H1 (cell line): ENCODE data around the gene SLCO2A1. TPM values are rescaled to one million over a fixed set of nuclear protein-coding genes. Genes with fewer than 3 reads are reported as not detected.
A peak's percentile ranks its signal among the peaks of the same experiment; 100 is the strongest.

ENCODE experiments used
- CTCF ChIA-PET: fragments of 300-600 bp; sonication (Branson Sonifier 250); formaldehyde crosslinking; loops from one replicate; lab custom pipeline; 2021; ENCODE audit not compliant: partially characterized antibody; lab: Charles Lee
- POLR2A ChIA-PET: fragments of 300-600 bp; sonication (Branson Sonifier 250); formaldehyde crosslinking; loops from one replicate; lab custom pipeline; 2021; ENCODE audit warnings: inconsistent platforms; ENCODE audit not compliant: partially characterized antibody; lab: Charles Lee
- DNase-seq, 2 experiments: peaks; one replicate each; pipeline versions ENCODE4 v3.0.0 to v3.0.0-alpha.2; 2010 to 2022; ENCODE audit warnings: low spot score in 2 of 2, low read depth in 1 of 2, mixed read lengths in 1 of 2
- FAIRE-seq: peaks from 2 replicates; lab custom pipeline; 2011; peaks lifted over from hg19 to GRCh38; lab: Jason Lieb, UNC
- H2AFZ ChIP-seq: 2 replicates; pipeline ENCODE4 v1.8.1; 2012; ENCODE audit warnings: low read length, inconsistent platforms
- H2AK5ac ChIP-seq: 2 replicates; pipeline ENCODE4 v1.6.1; 2013; ENCODE audit warnings: low read depth, low read length
- H2BK120ac ChIP-seq: replicated peaks from 2 replicates; pipeline ENCODE3; 2013; ENCODE audit warnings: low read depth, low read length, inconsistent platforms
- H2BK12ac ChIP-seq: 2 replicates; pipeline ENCODE4 v1.6.1; 2013; ENCODE audit warnings: low read depth, low read length
- H2BK15ac ChIP-seq: 2 replicates; pipeline ENCODE4 v1.6.1; 2013; ENCODE audit warnings: low read length
- H2BK20ac ChIP-seq: 2 replicates; pipeline ENCODE4 v1.6.1; 2013; ENCODE audit warnings: low read length
- H2BK5ac ChIP-seq: 2 replicates; pipeline ENCODE4 v1.6.1; 2013; ENCODE audit warnings: low read depth, low read length
- H3K14ac ChIP-seq: 2 replicates; pipeline ENCODE4 v1.6.1; 2013; ENCODE audit warnings: inconsistent platforms; ENCODE audit not compliant: insufficient read length
- H3K18ac ChIP-seq: 2 replicates; pipeline ENCODE4 v1.6.1; 2013; ENCODE audit warnings: low read length; ENCODE audit errors: extremely low read depth
- H3K23ac ChIP-seq: 2 replicates; pipeline ENCODE4 v1.6.1; 2013; ENCODE audit warnings: inconsistent platforms; ENCODE audit not compliant: insufficient read length
- H3K23me2 ChIP-seq: 2 replicates; pipeline ENCODE4 v1.6.1; 2013; ENCODE audit warnings: low read depth, low read length
- H3K27ac ChIP-seq: 2 replicates; pipeline ENCODE4 v1.6.1; 2011; ENCODE audit warnings: low read depth, low read length, inconsistent platforms
- H3K27me3 ChIP-seq, 4 experiments: replicated peaks in 1 of 4; 1 replicate in 1 of 4; 2 replicates in 3 of 4; pipeline versions ENCODE4 v1.6.1 to v1.8.1; 2011 to 2013; ENCODE audit warnings: low read length in 3 of 4, mild to moderate bottlenecking in 3 of 4, inconsistent platforms in 2 of 4, mixed read lengths in 2 of 4, moderate library complexity in 1 of 4; ENCODE audit not compliant: control insufficient read depth in 3 of 4, insufficient read depth in 3 of 4; ENCODE audit errors: extremely low read depth in 1 of 4
- H3K36me3 ChIP-seq, 4 experiments: 2 replicates each; pipeline versions ENCODE4 v1.6.1 to v1.8.1; 2011 to 2013; ENCODE audit warnings: mild to moderate bottlenecking in 4 of 4, low read length in 3 of 4, moderate library complexity in 2 of 4, control low read depth in 1 of 4, inconsistent platforms in 1 of 4; ENCODE audit not compliant: insufficient read depth in 4 of 4, control insufficient read depth in 2 of 4
- H3K4ac ChIP-seq: replicated peaks from 2 replicates; pipeline ENCODE3; 2013; ENCODE audit warnings: low read length, low read depth, mixed read lengths, inconsistent platforms; ENCODE audit not compliant: insufficient read length
- H3K4me1 ChIP-seq, 4 experiments: replicated peaks in 1 of 4; 1 replicate in 1 of 4; 2 replicates in 3 of 4; pipeline versions ENCODE4 v1.6.1 to v1.8.1; 2011 to 2013; ENCODE audit warnings: low read length in 3 of 4, inconsistent platforms in 2 of 4, mixed read lengths in 1 of 4; ENCODE audit not compliant: insufficient read depth in 4 of 4, control insufficient read depth in 3 of 4
- H3K4me2 ChIP-seq, 2 experiments: 2 replicates each; pipeline versions ENCODE4 v1.6.1 to v1.8.1; 2011 to 2013; ENCODE audit warnings: low read depth in 2 of 2, low read length in 2 of 2, control low read depth in 1 of 2, inconsistent platforms in 1 of 2, mild to moderate bottlenecking in 1 of 2; ENCODE audit not compliant: insufficient read depth in 1 of 2
- H3K4me3 ChIP-seq, 4 experiments: fragments of 200-600, 300-600 bp in 1 of 4; sonication (generic), shearing (Covaris generic), sonication (Bioruptor Twin) in 1 of 4; 2 replicates each; pipeline versions ENCODE4 v1.5.1 to v1.8.1; 2011 to 2016; ENCODE audit warnings: low read length in 4 of 4, low read depth in 3 of 4, control low read depth in 2 of 4, inconsistent platforms in 2 of 4, mild to moderate bottlenecking in 2 of 4, mixed read lengths in 1 of 4, moderate library complexity in 1 of 4; ENCODE audit not compliant: insufficient read depth in 2 of 4; ENCODE audit errors: extremely low read depth in 1 of 4
- H3K56ac ChIP-seq: replicated peaks from 2 replicates; pipeline ENCODE3; 2013; ENCODE audit warnings: low read depth, mild to moderate bottlenecking, mixed read lengths, low read length, inconsistent platforms; ENCODE audit not compliant: insufficient read length
- H3K79me1 ChIP-seq: 2 replicates; pipeline ENCODE4 v1.6.1; 2013; ENCODE audit warnings: low read depth, low read length, control low read depth
- H3K79me2 ChIP-seq, 2 experiments: 2 replicates each; pipeline versions ENCODE4 v1.6.1 to v1.8.1; 2012 to 2013; ENCODE audit warnings: low read length in 2 of 2, mild to moderate bottlenecking in 2 of 2, inconsistent platforms in 1 of 2; ENCODE audit not compliant: insufficient read depth in 2 of 2, control insufficient read depth in 1 of 2
- H3K9ac ChIP-seq, 4 experiments: replicated peaks in 1 of 4; 1 replicate in 1 of 4; 2 replicates in 3 of 4; pipeline versions ENCODE4 v1.6.1 to v1.8.1; 2011 to 2013; ENCODE audit warnings: low read depth in 3 of 4, low read length in 3 of 4, control low read depth in 2 of 4, mild to moderate bottlenecking in 2 of 4, moderate library complexity in 2 of 4, inconsistent platforms in 1 of 4; ENCODE audit errors: extremely low read depth in 1 of 4
- H3K9me3 ChIP-seq, 2 experiments: 2 replicates each; pipeline versions ENCODE4 v1.6.1 to v1.8.1; 2012 to 2013; ENCODE audit warnings: mild to moderate bottlenecking in 2 of 2, moderate library complexity in 2 of 2, control low read depth in 1 of 2, inconsistent platforms in 1 of 2, low read depth in 1 of 2, low read length in 1 of 2, mixed read lengths in 1 of 2; ENCODE audit not compliant: insufficient read depth in 2 of 2
- H4K20me1 ChIP-seq, 2 experiments: replicated peaks in 1 of 2; 2 replicates each; pipeline versions ENCODE3 to v1.8.1; 2011 to 2013; ENCODE audit warnings: inconsistent platforms in 2 of 2, low read length in 2 of 2, mild to moderate bottlenecking in 1 of 2; ENCODE audit not compliant: insufficient read depth in 2 of 2, control insufficient read depth in 1 of 2
- H4K5ac ChIP-seq: 2 replicates; pipeline ENCODE4 v1.6.1; 2013; ENCODE audit warnings: low read length, low read depth, mixed read lengths, inconsistent platforms; ENCODE audit not compliant: insufficient read length
- H4K8ac ChIP-seq: 2 replicates; pipeline ENCODE4 v1.8.0; 2013; ENCODE audit warnings: mild to moderate bottlenecking, moderate library complexity, low read length, inconsistent platforms; ENCODE audit not compliant: insufficient read depth; ENCODE audit errors: extremely low read depth
- H4K91ac ChIP-seq: replicated peaks from 2 replicates; pipeline ENCODE3; 2013; ENCODE audit warnings: low read length, mixed read lengths, inconsistent platforms; ENCODE audit not compliant: insufficient read length
- CBX8 ChIP-seq: fragments of 300-800, 300-1000 bp; sonication (generic); IDR thresholded peaks from 2 replicates; pipeline ENCODE4 v1.7.1; 2016; ENCODE audit warnings: low read depth, low read length, borderline replicate concordance
- EP300 ChIP-seq, 2 experiments: IDR thresholded peaks; 1 replicate in 1 of 2; 2 replicates in 1 of 2; pipeline ENCODE4 v1.6.1; 2011 to 2012; ENCODE audit warnings: low read depth in 2 of 2, low read length in 2 of 2, mild to moderate bottlenecking in 2 of 2, borderline replicate concordance in 1 of 2, inconsistent platforms in 1 of 2, moderate library complexity in 1 of 2
- NANOG ChIP-seq: IDR thresholded peaks from 2 replicates; pipeline ENCODE4 v1.6.1; 2011; ENCODE audit warnings: low read length, low read depth, mild to moderate bottlenecking, inconsistent platforms; ENCODE audit not compliant: insufficient read depth, poor library complexity, severe bottlenecking
- SAP30 ChIP-seq: fragments of 300-600 bp; sonication (generic); IDR thresholded peaks from 2 replicates; pipeline ENCODE4 v1.7.1; 2012; ENCODE audit warnings: low read length, moderate library complexity, mild to moderate bottlenecking, inconsistent platforms; ENCODE audit not compliant: insufficient read depth, insufficient replicate concordance
- SRF ChIP-seq: IDR thresholded peaks from 2 replicates; pipeline ENCODE4 v1.6.1; 2011; ENCODE audit warnings: mild to moderate bottlenecking, low read depth, low read length, moderate library complexity
- WGBS, 2 experiments: shearing (Covaris generic) in 1 of 2; methylation state at CpG; one replicate each; pipeline versions ENCODE4 v1.1.6 to v1.1.7; 2013 to 2015; ENCODE audit warnings: low lambda C conversion rate in 2 of 2, mixed read lengths in 2 of 2, inconsistent platforms in 1 of 2, low coverage in 1 of 2, missing lambda C conversion rate in 1 of 2; ENCODE audit not compliant: insufficient replicate concordance in 2 of 2, insufficient coverage in 1 of 2, insufficient read length in 1 of 2; ENCODE audit errors: extremely low coverage in 1 of 2, missing lambda C conversion rate in 1 of 2; 5-methylcytosine and 5-hydroxymethylcytosine counted together
- polyA plus RNA-seq, 7 experiments: library from polyadenylated mRNA; depleted of rRNA in 3 of 7; stranded (reverse) in 5 of 7; unstranded in 2 of 7; fragments of >200 nt in 5 of 7; fragments of 200-250 nt in 2 of 7; gene quantifications; 1 replicate in 5 of 7; 2 replicates in 1 of 7; 4 replicates in 1 of 7; pipeline versions ENCODE4 v1.2.1 to v1.2.3, GENCODE V29; 2011 to 2013; ENCODE audit warnings: missing spikeins in 2 of 7, mixed read lengths in 2 of 7
- total RNA-seq: library from RNA; stranded (reverse); fragmentation: NEBNext Ultra II Directional; extraction: Animal tissue kit (Norgen Biotek cat#: 25700); gene quantifications from 2 replicates; pipeline ENCODE4 v1.2.1, GENCODE V29; 2021
- TF ChIP-seq, protein P1 (sequence below): IDR thresholded peaks from 2 replicates; pipeline ENCODE4 v1.6.1; 2012; ENCODE audit warnings: low read length, inconsistent platforms

SLCO2A1 gene
- total and polyA plus RNA-seq, 2 of the 8 experiments (the other 6 are each of a cell fraction or from before 2014, with no cell fraction given), result 1.1 to 2.3 TPM

DNA sequence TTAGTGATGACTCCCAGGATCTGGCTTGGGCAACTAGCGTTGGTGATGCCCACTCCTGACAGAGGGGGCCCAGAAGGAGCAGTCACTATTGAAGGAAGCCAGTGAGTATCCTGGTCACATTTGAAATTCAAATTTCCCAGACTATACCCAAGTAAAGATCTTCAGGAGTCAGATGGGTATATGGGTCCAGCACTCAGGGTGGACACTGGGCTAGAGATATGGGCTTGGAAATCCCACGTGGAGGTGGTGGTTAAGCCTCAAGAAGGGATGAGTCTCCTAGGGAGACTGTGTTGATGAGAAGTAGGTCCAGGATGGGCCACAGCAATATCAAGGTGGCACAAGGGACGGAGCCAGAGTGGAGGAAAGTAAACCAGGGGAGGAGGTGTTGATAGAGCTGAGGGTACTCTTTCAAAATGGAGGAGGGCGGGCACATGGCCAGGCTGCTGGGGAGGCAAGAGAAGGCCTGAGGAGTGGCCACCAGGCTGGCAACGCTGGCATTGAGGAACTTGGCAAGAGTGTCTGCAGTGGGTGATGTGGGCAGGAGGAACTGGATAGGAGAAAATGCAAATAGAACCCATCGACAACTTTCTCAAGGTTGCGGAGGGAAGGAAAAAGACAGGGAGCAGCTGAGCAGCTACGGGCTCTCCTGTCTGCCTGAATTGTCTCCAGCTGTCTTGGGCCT lies 3.7 kb upstream of the SLCO2A1 start:
- H4K20me1 ChIP-seq, result no peaks in the 10 kb centered on the region
- 0 out of 2 replicates have a peak overlapping the region, but pooled peaks have one; percentile 40 for H2BK15ac ChIP-seq
- H3K23ac ChIP-seq, result no peak overlapping the region
- no peak overlapping the region for H2BK5ac ChIP-seq
- no peak overlapping the region for H3K18ac ChIP-seq
- no peak overlapping the region for H3K4ac ChIP-seq
- H3K79me1 ChIP-seq, result no peaks in the 10 kb centered on the region
- ChIA-PET CTCF (interaction anchor here (0.9 to 1.7 kb wide), 4 partner anchors 69 to 101 kb away, joined by 3 to 4 read pairs (median 3); no protein-coding TSS in a partner anchor), POLR2A (no interaction called here)
- no peak for DNase-seq
- no peak overlapping the region for H3K14ac ChIP-seq
- no peak overlapping the region for H2BK20ac ChIP-seq
- no peak overlapping the region for H3K9ac ChIP-seq
- H3K56ac ChIP-seq, result no peak overlapping the region
- H3K4me3 ChIP-seq, result no peak overlapping the region
- H3K27me3 ChIP-seq, result peaks cover 14 to 23% (median 20%) of the 10 kb centered on the region in 4 experiments
- no peak overlapping the region for H4K5ac ChIP-seq
- H3K27ac ChIP-seq, result no peak overlapping the region
- no peaks in the 10 kb centered on the region; a peak in 1 of 8 replicates for H3K36me3 ChIP-seq
- H2AK5ac ChIP-seq, result no peak overlapping the region
- peaks cover 0 to 11% (median 10%) of the 10 kb centered on the region in 4 experiments; a peak in 6 of 7 replicates for H3K4me1 ChIP-seq
- no peak overlapping the region for H2BK12ac ChIP-seq
- no peak overlapping the region for H4K8ac ChIP-seq
- FAIRE-seq, result no peak
- 93% methylated on average over 8 of the region's 8 CpGs; no CpG with 5 or more reads in 1 of the 2 experiments for WGBS, 2 experiments
- H2AFZ ChIP-seq, result no peak overlapping the region
- no peaks in the 10 kb centered on the region for H3K79me2 ChIP-seq
- no peak overlapping the region for H2BK120ac ChIP-seq
- no peak overlapping the region for H3K4me2 ChIP-seq
- H4K91ac ChIP-seq, result no peak overlapping the region
- H3K23me2 ChIP-seq, result peaks cover 14% of the 10 kb centered on the region; the same call in 1 of the 2 replicates
- H3K9me3 ChIP-seq, result no peaks in the 10 kb centered on the region
- TF ChIP-seq SAP30 (no peak), SRF (no peak), NANOG (no peak), CBX8 (no peak), EP300 (IDR thresholded peaks at IDR 0.05; ENCODE audit: borderline replicate concordance in 1 of 2, low read depth in 2 of 2, low read length in 2 of 2) (no peak)
- TF ChIP-seq, protein P1, sequence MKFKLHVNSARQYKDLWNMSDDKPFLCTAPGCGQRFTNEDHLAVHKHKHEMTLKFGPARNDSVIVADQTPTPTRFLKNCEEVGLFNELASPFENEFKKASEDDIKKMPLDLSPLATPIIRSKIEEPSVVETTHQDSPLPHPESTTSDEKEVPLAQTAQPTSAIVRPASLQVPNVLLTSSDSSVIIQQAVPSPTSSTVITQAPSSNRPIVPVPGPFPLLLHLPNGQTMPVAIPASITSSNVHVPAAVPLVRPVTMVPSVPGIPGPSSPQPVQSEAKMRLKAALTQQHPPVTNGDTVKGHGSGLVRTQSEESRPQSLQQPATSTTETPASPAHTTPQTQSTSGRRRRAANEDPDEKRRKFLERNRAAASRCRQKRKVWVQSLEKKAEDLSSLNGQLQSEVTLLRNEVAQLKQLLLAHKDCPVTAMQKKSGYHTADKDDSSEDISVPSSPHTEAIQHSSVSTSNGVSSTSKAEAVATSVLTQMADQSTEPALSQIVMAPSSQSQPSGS, result no peak
